ENCODE results near the gene NFATC2. TPM values are rescaled to one million over a fixed set of nuclear protein-coding genes. Genes with fewer than 3 reads are reported as not detected.

Gene NFATC2
- total and polyA plus RNA-seq, 2 of the 4 experiments (the other 2 are of a cell fraction) = 0.18 to 0.38 TPM

- no peak overlapping the region for H2AK5ac ChIP-seq (ENCODE audit: low read depth, low read length)
- H4K8ac ChIP-seq (ENCODE audit: low read depth in 2 of 2, low read length in 2 of 2) = no peak overlapping the region
- no peak overlapping the region for H3K18ac ChIP-seq (ENCODE audit: low read depth, low read length)
- no peak overlapping the region for H3K14ac ChIP-seq (replicated peaks; ENCODE audit: low read depth, low read length)
- no peak overlapping the region for H3K23ac ChIP-seq (ENCODE audit: low read depth, low read length)
- no peak overlapping the region for H3K27ac ChIP-seq (ENCODE audit: insufficient read depth, low read length)
- H3K36me3 ChIP-seq (ENCODE audit: control insufficient read depth, insufficient read depth, low read length) = no peaks in the 10 kb centered on the region
- H2AFZ ChIP-seq (replicated peaks; ENCODE audit: low read length, poor library complexity) = no peak overlapping the region
- no peak overlapping the region for H4K91ac ChIP-seq (ENCODE audit: insufficient read depth, low read depth, low read length)
- no peak overlapping the region for H2BK20ac ChIP-seq (ENCODE audit: low read depth, low read length)
- H4K20me1 ChIP-seq (ENCODE audit: insufficient read depth, low read length) = no peaks in the 10 kb centered on the region
- no peak overlapping the region for H2AK9ac ChIP-seq (replicated peaks; ENCODE audit: low read depth, low read length, poor library complexity)
- H2BK15ac ChIP-seq (ENCODE audit: low read depth, low read length) = no peak overlapping the region
- no peak overlapping the region for H3K4ac ChIP-seq (ENCODE audit: low read depth, low read length)
- no peak overlapping the region for H3K9ac ChIP-seq (ENCODE audit: low read depth, low read length)
- dilution Hi-C loops (cut with HindIII; ENCODE audit: low sequenced_read_pairs, unreplicated experiment) (no loop called here), intact Hi-C loops (cut with micrococcal nuclease) (no loop called here), in situ Hi-C loops (cut with MboI; ENCODE audit: low sequenced_read_pairs) (no loop called here)
- no peak overlapping the region for H3K4me3 ChIP-seq (ENCODE audit: insufficient read depth, low read depth, low read length)
- peaks cover 8% of the 10 kb centered on the region; the same call in 1 of the 2 replicates for H3K9me1 ChIP-seq (ENCODE audit: insufficient read depth, low read length)
- H3K4me2 ChIP-seq (ENCODE audit: low read depth, low read length) = no peak overlapping the region
- no peaks in the 10 kb centered on the region for H3K27me3 ChIP-seq (ENCODE audit: control insufficient read depth, insufficient read depth, low read length)
- DNase-seq (no peak), ATAC-seq (ENCODE audit: low read depth) (no peak)
- TF ChIP-seq MAFK (IDR thresholded peaks at IDR 0.05; ENCODE audit: low read depth, low read length) (no peak), MAZ (IDR thresholded peaks at IDR 0.05; ENCODE audit: borderline replicate concordance, low read depth, low read length) (no peak), RFX5 (IDR thresholded peaks at IDR 0.05; ENCODE audit: low read depth, low read length) (no peak), CEBPB (IDR thresholded peaks at IDR 0.05; ENCODE audit: low read depth, low read length) (no peak)
- WGBS, 2 experiments (ENCODE audit: extremely low coverage in 2 of 2, insufficient read length in 1 of 2) = no CpG with 5 or more reads among the region's 4 CpGs
- H4K5ac ChIP-seq (ENCODE audit: low read depth, low read length) = no peak overlapping the region
- no peak overlapping the region for H3K56ac ChIP-seq (ENCODE audit: extremely low read depth, insufficient read depth, low read length)
- BruUV-seq (replicated peaks) = no TSS peak
- ChIA-PET CTCF (interaction anchor here (0.7 kb wide), 1 partner anchor 9 kb away, joined by 3 read pairs; no protein-coding TSS in a partner anchor), POLR2A (ENCODE audit: unreplicated experiment) (no interaction called here)
- no peak overlapping the region for H2BK120ac ChIP-seq (ENCODE audit: low read depth, low read length)
- H3K4me1 ChIP-seq (ENCODE audit: control insufficient read depth, insufficient read depth, low read length) = peaks cover 3% of the 10 kb centered on the region
- no peaks in the 10 kb centered on the region for H3K79me1 ChIP-seq (ENCODE audit: low read depth in 1 of 2, low read length in 2 of 2)
- no peak overlapping the region for H2BK5ac ChIP-seq (ENCODE audit: low read depth, low read length, poor library complexity, severe bottlenecking)
- no peaks in the 10 kb centered on the region for H3K9me3 ChIP-seq (ENCODE audit: control insufficient read depth, insufficient read depth, low read length)
Observed at GRCh38 chr20:51398552-51398951, 144.0 kb downstream of the NFATC2 start.

Data from IMR-90 (cell line).